SK-N-SH treated with all-trans-retinoic acid at 6 μM for 48 hours (cell line): Measurements from ENCODE around the gene WRAP73.

Experiments used
- ATAC-seq: fragments of 200-7000 bp; cut with Tn5 transposase; 3 replicates; pipeline ENCODE4 v1.9.1; 2020; ENCODE audit warnings: mild to moderate bottlenecking, moderate library complexity
- ARNTL ChIP-seq: fragments of 450-650 bp; formaldehyde crosslinking; IDR thresholded peaks from 2 replicates; pipeline ENCODE4 v1.5.0; 2020; ENCODE audit warnings: low read depth, mild to moderate bottlenecking, moderate library complexity, borderline replicate concordance
- BACH2 ChIP-seq: fragments of 250-450 bp; sonication (Bioruptor Pico); IDR thresholded peaks from 2 replicates; pipeline ENCODE4 v1.9.0; 2021; ENCODE audit warnings: mild to moderate bottlenecking, borderline replicate concordance
- CSDC2 ChIP-seq: fragments of 250-450 bp; sonication (Bioruptor Pico); IDR thresholded peaks from 2 replicates; pipeline ENCODE4 v1.5.0; 2020; ENCODE audit warnings: mild to moderate bottlenecking, moderate library complexity
- ESRRG ChIP-seq: fragments of 250-450 bp; sonication (Bioruptor Pico); IDR thresholded peaks from 2 replicates; pipeline ENCODE4 v1.6.1; 2021; ENCODE audit warnings: mild to moderate bottlenecking
- GLIS3 ChIP-seq: fragments of 250-450 bp; sonication (Bioruptor Pico); IDR thresholded peaks from 2 replicates; pipeline ENCODE4 v1.5.0; 2020; ENCODE audit warnings: mild to moderate bottlenecking, moderate library complexity
- ISL1 ChIP-seq: fragments of 250-450 bp; sonication (Bioruptor Pico); IDR thresholded peaks from 2 replicates; pipeline ENCODE4 v2.1.2; 2022; ENCODE audit warnings: mild to moderate bottlenecking, moderate library complexity
- OSR1 ChIP-seq: fragments of 250-450 bp; sonication (Bioruptor Pico); IDR thresholded peaks from 2 replicates; pipeline ENCODE4 v1.8.0; 2022; ENCODE audit warnings: moderate library complexity, mild to moderate bottlenecking, inconsistent platforms
- PPARA ChIP-seq: fragments of 250-450 bp; sonication (Bioruptor Pico); IDR thresholded peaks from 2 replicates; pipeline ENCODE4 v1.5.0; 2020; ENCODE audit warnings: mild to moderate bottlenecking, borderline replicate concordance
- RARB ChIP-seq: fragments of 250-450 bp; sonication (Bioruptor Pico); IDR thresholded peaks from 2 replicates; pipeline ENCODE4 v1.8.0; 2021; ENCODE audit warnings: mild to moderate bottlenecking, moderate library complexity
- SNAI2 ChIP-seq: fragments of 250-450 bp; sonication (Bioruptor Pico); IDR thresholded peaks from 2 replicates; pipeline ENCODE4 v1.5.0; 2020; ENCODE audit warnings: mild to moderate bottlenecking, moderate library complexity
- TCF4 ChIP-seq: fragments of 250-450 bp; sonication (Bioruptor Pico); IDR thresholded peaks from 2 replicates; pipeline ENCODE4 v1.8.0; 2021; ENCODE audit warnings: mild to moderate bottlenecking, moderate library complexity, borderline replicate concordance
- TOX ChIP-seq: fragments of 250-450 bp; sonication (Bioruptor Pico); IDR thresholded peaks from 2 replicates; pipeline ENCODE4 v1.8.0; 2021; ENCODE audit warnings: mild to moderate bottlenecking, moderate library complexity, borderline replicate concordance
- ZC3H10 ChIP-seq: fragments of 250-450 bp; sonication (Bioruptor Pico); IDR thresholded peaks from 2 replicates; pipeline ENCODE4 v1.5.1; 2021; ENCODE audit warnings: mild to moderate bottlenecking, moderate library complexity
- ZFP3 ChIP-seq: fragments of 250-450 bp; sonication (Bioruptor Pico); IDR thresholded peaks from 2 replicates; pipeline ENCODE4 v1.5.0; 2020; ENCODE audit warnings: mild to moderate bottlenecking, moderate library complexity
- ZFP30 ChIP-seq: fragments of 450-650 bp; formaldehyde crosslinking; IDR thresholded peaks from 2 replicates; pipeline ENCODE4 v1.5.0; 2022; ENCODE audit warnings: mild to moderate bottlenecking, moderate library complexity
- ZNF70 ChIP-seq: fragments of 450-650 bp; formaldehyde crosslinking; IDR thresholded peaks from 2 replicates; pipeline ENCODE4 v1.5.0; 2020; ENCODE audit warnings: mild to moderate bottlenecking, moderate library complexity
- ZNF8 ChIP-seq: fragments of 450-650 bp; formaldehyde crosslinking; IDR thresholded peaks from 2 replicates; pipeline ENCODE4 v1.5.0; 2020; ENCODE audit warnings: mild to moderate bottlenecking, moderate library complexity
- TF ChIP-seq, protein P1 (sequence below): fragments of 250-450 bp; sonication (Bioruptor Pico); IDR thresholded peaks from 2 replicates; pipeline ENCODE4 v1.8.0; 2020; ENCODE audit warnings: mild to moderate bottlenecking, moderate library complexity, borderline replicate concordance
- TF ChIP-seq, protein P2 (sequence below): fragments of 250-450 bp; sonication (Bioruptor Pico); IDR thresholded peaks from 2 replicates; pipeline ENCODE4 v1.5.0; 2020; ENCODE audit warnings: mild to moderate bottlenecking, moderate library complexity
- TF ChIP-seq, protein P3 (sequence below): fragments of 250-450 bp; sonication (Bioruptor Pico); IDR thresholded peaks from 2 replicates; pipeline ENCODE4 v1.8.0; 2021; ENCODE audit warnings: low read depth, mild to moderate bottlenecking, moderate library complexity, borderline replicate concordance

Gene WRAP73

DNA sequence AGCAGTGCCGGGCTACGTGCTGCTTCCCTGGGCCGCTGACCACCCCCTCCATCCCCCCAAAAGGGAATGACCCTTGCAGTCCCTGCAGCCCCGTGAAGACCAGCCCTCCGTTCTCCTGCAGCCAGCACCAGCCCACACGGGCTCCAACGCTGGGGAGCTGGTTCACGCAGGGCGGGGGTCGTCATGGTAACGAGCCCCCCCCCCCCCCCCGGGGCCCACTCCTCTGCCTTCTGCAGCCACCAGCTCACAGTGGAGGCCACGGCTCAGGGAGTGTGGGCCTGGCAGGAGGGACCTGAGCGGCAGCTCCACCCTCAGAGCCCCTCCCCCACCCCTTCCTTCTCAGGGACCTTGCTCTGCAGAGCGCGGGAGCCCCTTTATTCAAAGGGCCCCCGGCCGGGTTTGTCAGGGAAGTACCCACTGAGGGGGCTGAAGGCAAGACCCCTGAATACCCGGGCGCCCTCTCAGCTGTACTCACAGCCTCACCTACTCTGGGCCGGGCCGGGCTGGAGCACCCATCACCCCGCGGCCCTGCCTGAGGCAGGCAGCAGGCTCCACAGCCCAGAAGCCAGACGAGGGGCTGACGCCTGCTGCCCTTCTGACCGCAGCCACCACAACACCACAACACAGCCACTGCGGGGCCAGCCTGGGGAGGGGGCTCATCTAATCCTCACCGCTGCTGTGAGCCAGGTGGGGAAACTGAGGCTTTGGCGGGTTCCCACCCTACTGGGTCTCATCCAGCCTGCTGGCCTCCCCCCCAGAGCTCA, 51.2 kb downstream of the WRAP73 start:
- TF ChIP-seq ARNTL (no peak), RARB (no peak), BACH2 (CRISPR knock-in tag) (no peak), PPARA (CRISPR knock-in tag) (no peak), TOX (no peak), ZFP30 (CRISPR knock-in tag) (no peak), SNAI2 (CRISPR knock-in tag) (no peak), CSDC2 (no peak), ESRRG (CRISPR knock-in tag) (no peak), ZC3H10 (no peak), OSR1 (no peak), ZNF8 (CRISPR knock-in tag) (no peak), TCF4 (CRISPR knock-in tag) (no peak)
- TF ChIP-seq, protein P1, sequence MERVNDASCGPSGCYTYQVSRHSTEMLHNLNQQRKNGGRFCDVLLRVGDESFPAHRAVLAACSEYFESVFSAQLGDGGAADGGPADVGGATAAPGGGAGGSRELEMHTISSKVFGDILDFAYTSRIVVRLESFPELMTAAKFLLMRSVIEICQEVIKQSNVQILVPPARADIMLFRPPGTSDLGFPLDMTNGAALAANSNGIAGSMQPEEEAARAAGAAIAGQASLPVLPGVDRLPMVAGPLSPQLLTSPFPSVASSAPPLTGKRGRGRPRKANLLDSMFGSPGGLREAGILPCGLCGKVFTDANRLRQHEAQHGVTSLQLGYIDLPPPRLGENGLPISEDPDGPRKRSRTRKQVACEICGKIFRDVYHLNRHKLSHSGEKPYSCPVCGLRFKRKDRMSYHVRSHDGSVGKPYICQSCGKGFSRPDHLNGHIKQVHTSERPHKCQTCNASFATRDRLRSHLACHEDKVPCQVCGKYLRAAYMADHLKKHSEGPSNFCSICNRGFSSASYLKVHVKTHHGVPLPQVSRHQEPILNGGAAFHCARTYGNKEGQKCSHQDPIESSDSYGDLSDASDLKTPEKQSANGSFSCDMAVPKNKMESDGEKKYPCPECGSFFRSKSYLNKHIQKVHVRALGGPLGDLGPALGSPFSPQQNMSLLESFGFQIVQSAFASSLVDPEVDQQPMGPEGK = no peak
- TF ChIP-seq, protein P2, sequence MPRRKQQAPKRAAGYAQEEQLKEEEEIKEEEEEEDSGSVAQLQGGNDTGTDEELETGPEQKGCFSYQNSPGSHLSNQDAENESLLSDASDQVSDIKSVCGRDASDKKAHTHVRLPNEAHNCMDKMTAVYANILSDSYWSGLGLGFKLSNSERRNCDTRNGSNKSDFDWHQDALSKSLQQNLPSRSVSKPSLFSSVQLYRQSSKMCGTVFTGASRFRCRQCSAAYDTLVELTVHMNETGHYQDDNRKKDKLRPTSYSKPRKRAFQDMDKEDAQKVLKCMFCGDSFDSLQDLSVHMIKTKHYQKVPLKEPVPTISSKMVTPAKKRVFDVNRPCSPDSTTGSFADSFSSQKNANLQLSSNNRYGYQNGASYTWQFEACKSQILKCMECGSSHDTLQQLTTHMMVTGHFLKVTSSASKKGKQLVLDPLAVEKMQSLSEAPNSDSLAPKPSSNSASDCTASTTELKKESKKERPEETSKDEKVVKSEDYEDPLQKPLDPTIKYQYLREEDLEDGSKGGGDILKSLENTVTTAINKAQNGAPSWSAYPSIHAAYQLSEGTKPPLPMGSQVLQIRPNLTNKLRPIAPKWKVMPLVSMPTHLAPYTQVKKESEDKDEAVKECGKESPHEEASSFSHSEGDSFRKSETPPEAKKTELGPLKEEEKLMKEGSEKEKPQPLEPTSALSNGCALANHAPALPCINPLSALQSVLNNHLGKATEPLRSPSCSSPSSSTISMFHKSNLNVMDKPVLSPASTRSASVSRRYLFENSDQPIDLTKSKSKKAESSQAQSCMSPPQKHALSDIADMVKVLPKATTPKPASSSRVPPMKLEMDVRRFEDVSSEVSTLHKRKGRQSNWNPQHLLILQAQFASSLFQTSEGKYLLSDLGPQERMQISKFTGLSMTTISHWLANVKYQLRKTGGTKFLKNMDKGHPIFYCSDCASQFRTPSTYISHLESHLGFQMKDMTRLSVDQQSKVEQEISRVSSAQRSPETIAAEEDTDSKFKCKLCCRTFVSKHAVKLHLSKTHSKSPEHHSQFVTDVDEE (CRISPR knock-in tag) = no peak
- ATAC-seq = no peak

DNA sequence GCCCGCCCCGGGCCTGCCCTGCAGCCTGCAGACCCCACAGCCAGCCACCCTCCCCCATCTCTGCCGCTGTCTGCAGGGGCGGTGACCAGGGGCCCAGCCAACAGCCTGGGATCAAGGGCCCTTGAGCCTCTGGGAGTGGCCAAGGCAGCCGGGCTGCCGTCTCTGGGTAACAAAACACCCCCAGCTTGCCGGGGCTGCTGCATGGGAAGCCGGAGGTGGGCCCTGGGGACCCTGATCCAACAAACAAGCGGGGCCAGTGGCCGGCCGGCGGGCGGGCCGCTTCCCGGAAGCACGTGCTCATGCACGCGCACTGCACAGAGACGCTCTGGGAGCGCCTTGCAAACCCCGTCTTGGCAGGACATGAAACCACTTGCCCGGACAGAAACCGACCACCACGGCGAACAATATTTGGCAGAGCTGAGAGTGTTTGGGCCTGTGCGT, 51.8 kb downstream of the WRAP73 start:
- ATAC-seq = no peak

DNA sequence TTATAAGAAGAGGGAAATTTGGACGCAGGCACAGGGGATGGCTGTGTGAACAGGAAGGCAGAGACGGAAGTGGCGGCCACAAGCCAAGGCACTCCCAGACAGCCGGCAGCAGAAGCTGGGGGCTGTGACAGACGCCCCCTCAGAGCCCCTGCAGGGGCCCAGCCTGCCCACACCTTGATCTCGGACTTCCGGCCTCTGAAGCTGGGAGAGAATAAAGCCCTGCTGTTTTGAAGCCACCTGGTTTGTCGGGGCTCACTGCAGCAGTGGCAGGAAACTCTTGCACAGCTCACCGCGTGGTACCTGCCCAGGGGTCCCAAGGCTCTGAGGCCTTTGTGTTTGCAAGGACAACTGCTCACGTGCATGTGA, 52.3 kb downstream of the WRAP73 start:
- no peak for ATAC-seq

More for the DNA sequence above, 51.8 kb downstream of the WRAP73 start:
- TF ChIP-seq ZNF8 (CRISPR knock-in tag) = no peak
- TF ChIP-seq ISL1 (CRISPR knock-in tag) = no peak
- no peak for TF ChIP-seq OSR1
- no peak for TF ChIP-seq BACH2 (CRISPR knock-in tag)
- TF ChIP-seq ZFP3 (CRISPR knock-in tag) = no peak
- no peak for TF ChIP-seq ZNF70
- TF ChIP-seq GLIS3 (CRISPR knock-in tag) = no peak
- TF ChIP-seq RARB = no peak
- TF ChIP-seq, protein P3, sequence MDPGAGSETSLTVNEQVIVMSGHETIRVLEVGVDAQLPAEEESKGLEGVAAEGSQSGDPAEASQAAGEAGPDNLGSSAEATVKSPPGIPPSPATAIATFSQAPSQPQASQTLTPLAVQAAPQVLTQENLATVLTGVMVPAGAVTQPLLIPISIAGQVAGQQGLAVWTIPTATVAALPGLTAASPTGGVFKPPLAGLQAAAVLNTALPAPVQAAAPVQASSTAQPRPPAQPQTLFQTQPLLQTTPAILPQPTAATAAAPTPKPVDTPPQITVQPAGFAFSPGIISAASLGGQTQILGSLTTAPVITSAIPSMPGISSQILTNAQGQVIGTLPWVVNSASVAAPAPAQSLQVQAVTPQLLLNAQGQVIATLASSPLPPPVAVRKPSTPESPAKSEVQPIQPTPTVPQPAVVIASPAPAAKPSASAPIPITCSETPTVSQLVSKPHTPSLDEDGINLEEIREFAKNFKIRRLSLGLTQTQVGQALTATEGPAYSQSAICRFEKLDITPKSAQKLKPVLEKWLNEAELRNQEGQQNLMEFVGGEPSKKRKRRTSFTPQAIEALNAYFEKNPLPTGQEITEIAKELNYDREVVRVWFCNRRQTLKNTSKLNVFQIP (CRISPR knock-in tag) = no peak
- TF ChIP-seq, protein P1 = no peak

More for the DNA sequence above, 52.3 kb downstream of the WRAP73 start:
- TF ChIP-seq ESRRG (CRISPR knock-in tag) (no peak), ISL1 (CRISPR knock-in tag) (no peak), SNAI2 (CRISPR knock-in tag) (no peak), BACH2 (CRISPR knock-in tag) (no peak)
- TF ChIP-seq, protein P3 (CRISPR knock-in tag) = no peak
